Fibroblast of mammary gland (primary cell): ENCODE measurements around the gene COL1A2.

ENCODE experiments used
- DNase-seq: peaks from one replicate; pipeline ENCODE4 v3.0.0-alpha.2; 2010; ENCODE audit warnings: low read depth
- H3K4me3 ChIP-seq: 2 replicates; pipeline ENCODE4 v1.5.1; 2011; ENCODE audit warnings: low read depth, mild to moderate bottlenecking, low read length, moderate library complexity; ENCODE audit not compliant: control insufficient read depth
- CTCF ChIP-seq: conservative IDR thresholded peaks from 2 replicates; pipeline ENCODE4 v1.5.1; 2011; ENCODE audit warnings: low read depth, low read length, inconsistent platforms; ENCODE audit not compliant: control insufficient read depth, insufficient read depth

Gene COL1A2

GRCh38 chr7:94436018-94436604 lies 41.4 kb downstream of the COL1A2 start:
- DNase-seq, result peak; percentile 84
- peak; percentile 86 for TF ChIP-seq CTCF
- H3K4me3 ChIP-seq, result no peak overlapping the region

DNA sequence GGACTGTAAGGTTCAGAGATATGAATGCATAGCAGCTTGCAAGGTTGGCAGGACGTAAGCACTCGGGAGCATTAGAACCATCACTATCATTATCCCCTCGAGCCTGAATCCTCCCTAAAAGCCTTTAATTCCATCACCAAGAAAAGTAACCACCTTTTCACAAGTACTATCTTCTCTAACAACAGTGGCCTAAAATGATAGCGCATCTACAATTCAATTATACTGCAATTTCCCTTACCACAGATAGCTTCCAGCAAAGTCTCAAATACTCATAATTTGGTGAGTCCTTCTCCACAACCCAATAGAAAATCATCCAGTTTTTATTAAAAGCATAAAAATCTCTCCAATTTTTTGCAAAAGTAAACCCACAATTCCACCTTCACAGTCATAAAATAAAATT lies 42.0 kb downstream of the COL1A2 start:
- no peak for TF ChIP-seq CTCF

GRCh38 chr7:94439893-94440381 lies 45.2 kb downstream of the COL1A2 start:
- TF ChIP-seq CTCF, result no peak
- DNase-seq, result peak; percentile 8
- H3K4me3 ChIP-seq, result no peak overlapping the region

More for the DNA sequence above, 42.0 kb downstream of the COL1A2 start:
- no peak overlapping the region for H3K4me3 ChIP-seq
- no peak for DNase-seq

GRCh38 chr7:94440451-94441039 lies 45.9 kb downstream of the COL1A2 start:
- TF ChIP-seq CTCF, result no peak
- H3K4me3 ChIP-seq, result no peak overlapping the region
- peak; percentile 17 for DNase-seq

DNA sequence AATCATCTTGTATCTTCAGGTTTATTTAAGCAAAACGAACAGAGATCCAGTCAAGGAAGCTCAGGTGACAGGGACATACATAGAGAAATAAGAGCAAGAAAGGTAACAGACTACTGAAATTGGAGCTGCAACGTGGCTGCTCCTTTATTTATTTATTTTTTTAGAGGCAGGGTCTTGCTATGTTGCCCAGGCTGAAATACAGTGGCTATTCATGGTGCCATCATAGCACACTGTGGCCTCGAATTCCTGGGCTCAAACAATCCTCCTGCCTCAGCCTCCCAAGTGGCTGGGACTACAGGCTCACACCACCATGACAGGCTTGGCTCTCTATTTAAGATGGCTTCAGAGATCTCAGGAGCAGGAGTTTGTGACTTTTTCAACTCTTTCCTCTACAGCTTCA lies 46.4 kb downstream of the COL1A2 start:
- no peak overlapping the region for H3K4me3 ChIP-seq
- TF ChIP-seq CTCF, result no peak
- DNase-seq, result no peak

DNA sequence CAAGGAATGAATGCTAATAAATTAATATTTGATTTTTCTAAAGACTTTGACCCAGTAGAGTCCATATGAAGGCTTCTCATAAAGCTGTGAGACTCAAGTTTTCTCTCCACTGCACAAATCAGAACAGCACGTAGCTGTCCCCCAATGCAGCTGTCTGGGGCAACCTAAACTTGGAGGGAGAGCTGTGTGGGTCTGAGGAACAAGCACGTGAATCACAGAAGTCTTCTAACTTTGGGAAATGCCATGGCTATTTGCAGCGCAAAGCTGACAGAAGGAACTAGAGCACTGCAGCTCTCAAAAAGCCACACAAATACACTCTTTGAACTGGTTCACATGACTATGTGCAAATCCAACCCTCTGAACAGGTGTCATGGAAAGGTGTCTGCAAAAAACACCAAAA lies 47.9 kb downstream of the COL1A2 start:
- H3K4me3 ChIP-seq, result no peak overlapping the region
- DNase-seq, result no peak
- TF ChIP-seq CTCF, result no peak
